Lower leg skin (tissue), 4 donors: ENCODE data around the gene DOCK7. TPM values are rescaled to one million over a fixed set of nuclear protein-coding genes. Genes with fewer than 3 reads are reported as not detected.

Experiments
- DNase-seq, 2 donors: peaks; one replicate each; pipeline ENCODE4 v3.0.0-alpha.2; 2019; ENCODE audit warnings: low spot score in 2 of 2
- H3K4me3 ChIP-seq: fragments of 200-600 bp; sonication (generic); 2 replicates; pipeline ENCODE4 v1.5.1; 2017; ENCODE audit warnings: mild to moderate bottlenecking, low read depth; ENCODE audit not compliant: poor library complexity, severe bottlenecking
- CTCF ChIP-seq, 3 donors: fragments of 450-650 bp; IDR thresholded peaks; one replicate each; pipeline ENCODE4 v1.5.1; 2016; ENCODE audit warnings: antibody characterized with exemption in 3 of 3, mild to moderate bottlenecking in 3 of 3, moderate library complexity in 2 of 3
- POLR2A ChIP-seq, 2 donors: fragments of 450-650 bp; IDR thresholded peaks; one replicate each; pipeline ENCODE4 v1.6.1; 2016 to 2017; ENCODE audit warnings: antibody characterized with exemption in 2 of 2, mild to moderate bottlenecking in 1 of 2, moderate library complexity in 1 of 2
- WGBS, 2 donors: methylation state at CpG; one replicate each; pipeline ENCODE4 v1.1.5; 2018; 5-methylcytosine and 5-hydroxymethylcytosine counted together
- intact Hi-C: fragments of 100-400 bp; cut with DNase I; formaldehyde crosslinking; loops from one replicate; pipeline ENCODE4 v1.15.0; 2023; ENCODE audit warnings: low total_unique reads
- total RNA-seq, 4 donors: library from RNA; depleted of rRNA; stranded (reverse); fragments of >200 nt; gene quantifications; one replicate each; pipeline ENCODE4 v1.1.0, GENCODE V29; 2016

DOCK7 gene
- total RNA-seq, 4 donors from 2014 or later, result 27.0 to 67.5 (median 29.4) TPM

GRCh38 chr1:62513013-62513412 is 175.2 kb downstream of the DOCK7 start:
- WGBS, 2 donors, result 84 to 92% methylated on average over 4 of the region's 4 CpGs
- TF ChIP-seq POLR2A (IDR thresholded peaks at IDR 0.05), result no peak
- no peak for TF ChIP-seq CTCF (IDR thresholded peaks at IDR 0.05)
- intact Hi-C loops, result no loop called here
- DNase-seq, result no peak
- no peak overlapping the region for H3K4me3 ChIP-seq

GRCh38 chr1:62509028-62509427 is 179.2 kb downstream of the DOCK7 start:
- 74 to 100% methylated on average over 1 of the region's 1 CpG for WGBS, 2 donors
- intact Hi-C loops, result no loop called here
- DNase-seq, result no peak
- no peak overlapping the region for H3K4me3 ChIP-seq
- TF ChIP-seq POLR2A (IDR thresholded peaks at IDR 0.05), result no peak

GRCh38 chr1:62508187-62508758 is 179.9 kb downstream of the DOCK7 start:
- no peak for TF ChIP-seq POLR2A (IDR thresholded peaks at IDR 0.05)
- no peak for DNase-seq
- whole genome bisulfite sequencing, 2 donors, result 94 to 98% methylated on average over 1 of the region's 1 CpG
- intact Hi-C loops, result no loop called here
- H3K4me3 ChIP-seq, result no peak overlapping the region

- TF ChIP-seq POLR2A (IDR thresholded peaks at IDR 0.05), result no peak
- TF ChIP-seq CTCF (IDR thresholded peaks at IDR 0.05), result no peak
- no peak overlapping the region for H3K4me3 ChIP-seq
- intact Hi-C loops, result no loop called here
- DNase-seq, result no peak
Measured at GRCh38 chr1:62500210-62500609, 188.0 kb downstream of the DOCK7 start.

- no peak for DNase-seq
- TF ChIP-seq CTCF (IDR thresholded peaks at IDR 0.05), result no peak
- TF ChIP-seq POLR2A (IDR thresholded peaks at IDR 0.05), result no peak
- intact Hi-C loops, result no loop called here
- WGBS, 2 donors, result 94 to 96% methylated on average over 4 of the region's 4 CpGs
- no peak overlapping the region for H3K4me3 ChIP-seq
Measured at GRCh38 chr1:62494137-62494536, 194.0 kb downstream of the DOCK7 start.

GRCh38 chr1:62493656-62494055 is 194.5 kb downstream of the DOCK7 start:
- no peak overlapping the region for H3K4me3 ChIP-seq
- WGBS, 2 donors, result 96 to 98% methylated on average over 3 of the region's 3 CpGs
- TF ChIP-seq POLR2A (IDR thresholded peaks at IDR 0.05) (no peak), CTCF (IDR thresholded peaks at IDR 0.05) (no peak)
- DNase-seq, result no peak
- intact Hi-C loops, result no loop called here

- intact Hi-C loops, result no loop called here
- TF ChIP-seq POLR2A (IDR thresholded peaks at IDR 0.05), result no peak
Measured at GRCh38 chr1:62492521-62492920, 195.7 kb downstream of the DOCK7 start.

More at GRCh38 chr1:62492521-62492920, 195.7 kb downstream of the DOCK7 start:
- no peak overlapping the region for H3K4me3 ChIP-seq
- no peak for DNase-seq
- 94 to 96% methylated on average over 2 of the region's 2 CpGs for WGBS, 2 donors
